Measurements from ENCODE around the gene RBM10.

Gene RBM10

GRCh38 chrX:47190445-47191269 is 45.6 kb downstream of the RBM10 start:
- DNase-seq, result peak; percentile 82
- TF ChIP-seq, protein P1, sequence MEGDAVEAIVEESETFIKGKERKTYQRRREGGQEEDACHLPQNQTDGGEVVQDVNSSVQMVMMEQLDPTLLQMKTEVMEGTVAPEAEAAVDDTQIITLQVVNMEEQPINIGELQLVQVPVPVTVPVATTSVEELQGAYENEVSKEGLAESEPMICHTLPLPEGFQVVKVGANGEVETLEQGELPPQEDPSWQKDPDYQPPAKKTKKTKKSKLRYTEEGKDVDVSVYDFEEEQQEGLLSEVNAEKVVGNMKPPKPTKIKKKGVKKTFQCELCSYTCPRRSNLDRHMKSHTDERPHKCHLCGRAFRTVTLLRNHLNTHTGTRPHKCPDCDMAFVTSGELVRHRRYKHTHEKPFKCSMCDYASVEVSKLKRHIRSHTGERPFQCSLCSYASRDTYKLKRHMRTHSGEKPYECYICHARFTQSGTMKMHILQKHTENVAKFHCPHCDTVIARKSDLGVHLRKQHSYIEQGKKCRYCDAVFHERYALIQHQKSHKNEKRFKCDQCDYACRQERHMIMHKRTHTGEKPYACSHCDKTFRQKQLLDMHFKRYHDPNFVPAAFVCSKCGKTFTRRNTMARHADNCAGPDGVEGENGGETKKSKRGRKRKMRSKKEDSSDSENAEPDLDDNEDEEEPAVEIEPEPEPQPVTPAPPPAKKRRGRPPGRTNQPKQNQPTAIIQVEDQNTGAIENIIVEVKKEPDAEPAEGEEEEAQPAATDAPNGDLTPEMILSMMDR (IDR thresholded peaks at IDR 0.05; ENCODE audit: low read depth, low read length, missing control alignments), result no peak
- H3K4me3 ChIP-seq (ENCODE audit: low read depth, low read length), result peak overlapping the region; percentile 64
- H3K27ac ChIP-seq, result no peak overlapping the region
- no peaks in the 10 kb centered on the region for H3K36me3 ChIP-seq (replicated peaks)
- in situ Hi-C loops (cut with HindIII; ENCODE audit: low pct_ligation_motif_present, low sequenced_read_pairs), result no loop called here
- H3K27me3 ChIP-seq (replicated peaks), result no peaks in the 10 kb centered on the region

- TF ChIP-seq, protein P1 (IDR thresholded peaks at IDR 0.05; ENCODE audit: low read depth, low read length, missing control alignments), result no peak
- peaks cover 3% of the 10 kb centered on the region for H3K36me3 ChIP-seq (replicated peaks)
- no peak for DNase-seq
- no peaks in the 10 kb centered on the region for H3K27me3 ChIP-seq (replicated peaks)
- peak overlapping the region; percentile 64 for H3K4me3 ChIP-seq (ENCODE audit: low read depth, low read length)
- in situ Hi-C loops (cut with HindIII; ENCODE audit: low pct_ligation_motif_present, low sequenced_read_pairs), result no loop called here
- H3K27ac ChIP-seq, result no peak overlapping the region
These were observed 46.3 kb downstream of the RBM10 start for GRCh38 chrX:47191331-47191730.

DNA sequence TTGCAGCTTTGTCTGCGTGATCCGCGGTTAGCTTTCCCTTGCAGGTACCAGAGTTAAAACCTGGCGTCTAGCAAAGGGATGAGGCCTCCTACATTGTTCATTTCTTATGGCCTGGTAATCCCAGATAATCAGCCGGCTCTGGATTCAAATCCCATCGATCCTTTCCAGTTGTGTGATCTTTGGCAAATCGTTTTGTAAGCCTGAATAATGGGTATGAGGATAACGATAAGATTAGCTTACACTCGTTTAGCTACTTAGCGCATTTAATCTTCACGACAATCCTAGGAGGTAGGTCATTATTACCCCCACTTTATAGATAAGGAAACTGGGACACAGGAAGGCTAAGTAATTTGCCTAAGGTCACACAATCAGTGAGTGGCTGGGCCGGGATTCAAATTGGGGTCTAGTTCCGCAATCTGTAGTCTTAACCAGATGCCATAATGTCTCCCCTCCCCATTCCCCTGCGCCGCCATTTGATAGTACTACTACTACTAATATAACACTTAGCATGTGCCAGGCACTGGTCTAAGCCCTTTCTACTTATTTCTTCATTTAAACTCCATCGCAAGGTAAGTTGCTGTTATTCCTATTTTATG is 46.9 kb downstream of the RBM10 start:
- TF ChIP-seq, protein P1 (IDR thresholded peaks at IDR 0.05; ENCODE audit: low read depth, low read length, missing control alignments), result no peak
- Histone ChIP-seq H3K27me3 (replicated peaks) (no peaks in the 10 kb centered on the region), H3K27ac (no peak overlapping the region), H3K36me3 (replicated peaks) (peaks cover 3% of the 10 kb centered on the region), H3K4me3 (ENCODE audit: low read depth, low read length) (peak overlapping the region; percentile 64)
- in situ Hi-C loops (cut with HindIII; ENCODE audit: low pct_ligation_motif_present, low sequenced_read_pairs), result no loop called here
- no peak for DNase-seq

DNA sequence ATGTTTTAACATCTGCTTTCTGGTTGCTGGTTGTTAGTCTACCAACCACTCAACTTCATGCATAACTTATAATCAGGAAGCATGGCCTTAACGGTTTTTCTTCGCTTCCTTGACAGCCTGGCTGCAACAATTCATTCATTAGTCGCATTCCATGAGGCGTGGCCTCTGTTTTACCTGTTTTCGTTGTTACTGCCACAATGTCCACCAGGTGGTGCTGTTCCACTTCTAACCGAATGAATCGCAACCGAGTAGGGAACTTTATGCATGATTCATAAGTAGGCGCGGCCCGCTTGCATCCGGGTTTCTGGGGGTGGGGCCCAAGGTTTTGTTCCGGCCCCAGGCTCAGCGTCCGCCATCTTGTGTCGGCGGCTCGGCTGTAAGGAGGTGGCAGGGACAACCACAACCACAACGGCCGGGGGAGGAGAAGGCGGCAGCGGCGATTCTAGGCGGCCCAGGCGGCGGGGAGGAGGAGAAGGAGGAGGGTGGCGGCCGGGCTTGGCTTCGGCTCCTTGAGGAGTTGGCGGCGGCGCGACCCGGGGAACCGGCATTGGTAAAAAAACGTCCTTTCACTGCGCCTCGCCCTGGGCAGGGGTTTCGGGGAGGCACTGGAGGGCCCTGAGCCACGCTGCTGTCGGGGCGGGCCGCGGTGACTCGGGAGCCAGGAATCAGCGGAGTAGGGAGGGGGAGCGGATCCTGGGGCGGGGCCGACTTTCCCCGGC is 48.6 kb downstream of the RBM10 start, which contains the start of gene UBA1:
TSS of gene UBA1 (plus strand) at position 355 of the 719 bp plus-strand sequence. CDS start 4,974 bp downstream, outside the sequence.
- peaks cover 15% of the 10 kb centered on the region for H3K36me3 ChIP-seq (replicated peaks)
- TF ChIP-seq, protein P1 (IDR thresholded peaks at IDR 0.05; ENCODE audit: low read depth, low read length, missing control alignments), result peak; percentile 85
- peak; percentile 97 for DNase-seq
- in situ Hi-C loops (cut with HindIII; ENCODE audit: low pct_ligation_motif_present, low sequenced_read_pairs), result no loop called here
- H3K4me3 ChIP-seq (ENCODE audit: low read depth, low read length), result peak within 1 kb of the TSS; percentile 91
- peak within 1 kb of the TSS; percentile 87 for H3K27ac ChIP-seq
- no peaks in the 10 kb centered on the region for H3K27me3 ChIP-seq (replicated peaks)

- H3K27me3 ChIP-seq (replicated peaks), result no peaks in the 10 kb centered on the region
- H3K4me3 ChIP-seq (ENCODE audit: low read depth, low read length), result peak overlapping the region; percentile 91
- H3K36me3 ChIP-seq (replicated peaks), result peaks cover 21% of the 10 kb centered on the region
- H3K27ac ChIP-seq, result peak overlapping the region; percentile 87
- DNase-seq, result no peak
- TF ChIP-seq, protein P1 (IDR thresholded peaks at IDR 0.05; ENCODE audit: low read depth, low read length, missing control alignments), result no peak
- in situ Hi-C loops (cut with HindIII; ENCODE audit: low pct_ligation_motif_present, low sequenced_read_pairs), result no loop called here
These were observed 49.3 kb downstream of the RBM10 start for GRCh38 chrX:47194194-47194787.

Measured in brain microvascular endothelial cell (primary cell).